ENCODE data around the gene SLC9A5.

The SLC9A5 gene

GRCh38 chr16:67282447-67282805, 33.6 kb downstream of the SLC9A5 start:
- DNase-seq, result no peak

DNA sequence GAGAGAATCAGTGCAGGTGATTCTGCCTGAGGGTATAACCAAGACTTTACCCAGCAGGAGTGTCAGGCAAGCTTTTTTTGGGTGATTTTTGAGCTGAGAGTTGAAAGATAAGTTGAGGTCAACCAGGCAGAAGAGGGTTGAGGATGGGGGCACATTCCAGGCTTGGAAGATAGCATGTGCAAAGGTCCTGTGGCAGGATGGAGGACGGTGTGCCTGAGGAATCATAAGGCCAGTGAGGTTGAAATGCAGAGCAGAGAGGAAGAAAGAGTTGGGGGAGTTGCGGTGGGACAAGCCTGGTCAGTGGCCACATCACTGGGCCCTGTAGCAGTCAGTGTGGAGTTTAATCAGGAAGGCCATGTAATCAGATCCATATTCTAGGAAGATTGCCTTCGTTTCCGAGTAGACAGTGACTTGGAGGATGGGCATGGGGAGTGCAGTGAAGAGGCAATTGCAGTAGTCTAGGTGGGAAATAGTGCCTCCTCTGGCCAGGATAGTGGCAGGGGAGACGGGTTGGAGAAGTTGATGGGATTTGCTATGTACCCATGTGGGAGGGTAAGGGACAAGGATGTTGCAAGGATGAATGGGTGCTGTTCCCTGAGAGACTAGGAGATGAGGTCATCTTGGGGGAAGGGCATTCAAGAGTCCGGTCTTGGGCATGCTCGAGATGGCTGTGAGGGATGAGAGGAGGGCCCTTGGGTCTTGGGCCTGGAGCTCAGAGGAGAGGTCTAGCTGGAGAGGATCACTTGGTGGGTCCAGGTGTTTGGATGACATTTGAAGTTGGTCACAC, 34.5 kb downstream of the SLC9A5 start:
- DNase-seq, result no peak

GRCh38 chr16:67283826-67284555, 35.2 kb downstream of the SLC9A5 start:
- no peak for DNase-seq

DNA sequence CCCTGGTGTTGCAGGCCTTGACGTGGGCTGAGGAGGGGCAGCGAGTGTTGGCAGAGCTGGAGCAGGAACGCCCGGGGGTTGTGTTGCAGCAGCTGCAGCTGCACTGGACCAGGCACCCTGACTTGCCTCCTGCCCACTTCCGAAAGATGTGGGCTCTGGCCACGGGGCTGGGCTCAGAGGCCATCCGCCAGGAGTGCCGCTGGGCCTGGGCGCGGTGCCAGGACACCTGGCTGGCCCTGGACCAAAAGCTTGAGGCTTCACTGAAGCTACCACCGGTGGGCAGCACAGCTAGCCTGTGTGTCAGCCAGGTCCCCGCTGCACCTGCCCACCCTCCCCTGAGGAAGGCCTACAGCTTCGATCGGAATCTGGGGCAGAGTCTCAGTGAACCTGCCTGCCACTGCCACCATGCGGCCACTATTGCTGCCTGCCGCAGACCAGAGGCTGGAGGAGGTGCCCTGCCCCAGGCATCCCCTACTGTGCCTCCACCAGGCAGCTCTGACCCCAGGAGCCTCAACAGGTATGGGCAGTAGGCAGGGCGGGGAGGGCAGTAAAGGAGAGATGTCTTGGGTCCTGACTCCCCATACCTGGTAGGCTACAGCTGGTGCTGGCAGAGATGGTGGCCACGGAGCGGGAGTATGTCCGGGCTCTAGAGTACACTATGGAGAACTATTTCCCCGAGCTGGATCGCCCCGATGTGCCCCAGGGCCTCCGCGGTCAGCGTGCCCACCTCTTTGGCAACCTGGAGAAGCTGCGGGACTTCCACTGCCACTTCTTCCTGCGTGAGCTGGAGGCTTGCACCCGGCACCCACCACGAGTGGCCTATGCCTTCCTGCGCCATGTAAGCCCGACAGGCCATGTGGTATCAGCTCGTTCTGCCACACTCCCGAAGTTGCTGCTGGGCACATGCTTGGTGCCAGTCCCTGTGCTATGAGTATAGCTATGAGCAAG, 36.2 kb downstream of the SLC9A5 start:
- DNase-seq, result no peak

GRCh38 chr16:67286441-67287235, 37.9 kb downstream of the SLC9A5 start:
- DNase-seq, result no peak

DNA sequence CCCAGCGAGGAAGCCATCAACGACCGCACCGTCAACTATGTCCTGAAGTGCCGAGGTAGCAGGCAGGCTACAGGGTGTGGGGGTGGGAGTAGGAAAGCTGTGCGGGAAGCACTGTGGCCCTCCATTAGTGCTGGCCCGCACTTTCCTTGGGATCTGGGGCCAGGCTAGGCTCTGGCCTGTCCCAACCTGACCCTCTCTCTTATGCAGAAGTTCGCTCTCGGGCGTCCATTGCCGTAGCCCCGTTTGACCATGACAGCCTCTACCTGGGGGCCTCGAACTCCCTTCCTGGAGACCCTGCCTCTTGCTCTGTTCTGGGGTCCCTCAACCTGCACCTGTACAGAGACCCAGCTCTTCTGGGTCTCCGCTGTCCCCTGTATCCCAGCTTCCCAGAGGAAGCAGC, 39.2 kb downstream of the SLC9A5 start:
- DNase-seq, result no peak

- no peak for DNase-seq
These were observed 42.7 kb downstream of the SLC9A5 start for GRCh38 chr16:67291461-67291860.

GRCh38 chr16:67294171-67294757, 45.5 kb downstream of the SLC9A5 start:
- DNase-seq, result no peak

GRCh38 chr16:67294938-67295361, 46.2 kb downstream of the SLC9A5 start:
- DNase-seq, result no peak

DNA sequence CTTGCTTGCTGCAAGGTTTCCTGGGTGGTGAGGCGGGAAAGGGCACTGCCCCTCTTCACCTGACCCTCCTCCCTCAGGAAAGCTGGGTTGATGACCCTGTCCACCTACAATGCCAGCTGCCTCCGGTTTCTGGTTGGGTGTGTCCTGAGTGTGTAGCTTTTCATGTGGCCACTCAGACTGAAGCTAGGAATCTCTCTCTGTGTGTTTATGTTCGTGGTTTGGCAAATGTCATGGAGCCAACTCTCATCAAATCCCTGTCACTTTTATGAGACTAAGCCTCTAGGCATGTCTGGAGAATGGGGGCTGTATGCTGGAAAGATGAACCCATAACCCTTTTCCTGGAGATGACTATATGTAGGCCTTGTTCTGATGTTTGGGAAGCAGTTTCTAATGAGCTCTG, 47.6 kb downstream of the SLC9A5 start:
- DNase-seq, result no peak

GRCh38 chr16:67298277-67298676, 49.5 kb downstream of the SLC9A5 start:
- no peak for DNase-seq

GRCh38 chr16:67299269-67299668, 50.5 kb downstream of the SLC9A5 start:
- DNase-seq, result no peak

GRCh38 chr16:67301080-67301782, 52.5 kb downstream of the SLC9A5 start:
- DNase-seq, result no peak

GRCh38 chr16:67302076-67302475, 53.3 kb downstream of the SLC9A5 start:
- DNase-seq, result no peak

GRCh38 chr16:67302970-67303369, 54.2 kb downstream of the SLC9A5 start:
- DNase-seq, result peak; percentile 24

DNA sequence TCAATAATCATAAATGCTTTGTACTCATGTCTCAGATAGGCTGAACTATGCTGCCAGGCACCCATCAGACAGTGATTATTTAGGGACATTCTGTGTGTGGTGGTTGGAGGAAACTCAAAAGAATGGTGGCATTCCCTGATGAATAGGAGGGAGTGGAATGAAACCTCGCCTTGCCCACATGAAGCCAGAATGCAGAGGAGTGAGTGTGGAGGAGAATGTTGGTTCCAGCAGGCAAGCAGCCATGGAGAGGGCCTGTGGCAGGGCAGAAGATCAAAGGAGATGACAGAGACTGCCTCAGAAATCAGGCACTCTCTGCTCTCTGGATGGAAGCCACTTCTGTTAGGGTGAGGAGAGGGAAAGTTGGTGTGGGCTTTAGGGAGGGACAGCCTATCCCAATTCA, 55.2 kb downstream of the SLC9A5 start:
- DNase-seq, result no peak

- no peak for DNase-seq
These were observed 56.7 kb downstream of the SLC9A5 start for GRCh38 chr16:67305216-67306071.

DNA sequence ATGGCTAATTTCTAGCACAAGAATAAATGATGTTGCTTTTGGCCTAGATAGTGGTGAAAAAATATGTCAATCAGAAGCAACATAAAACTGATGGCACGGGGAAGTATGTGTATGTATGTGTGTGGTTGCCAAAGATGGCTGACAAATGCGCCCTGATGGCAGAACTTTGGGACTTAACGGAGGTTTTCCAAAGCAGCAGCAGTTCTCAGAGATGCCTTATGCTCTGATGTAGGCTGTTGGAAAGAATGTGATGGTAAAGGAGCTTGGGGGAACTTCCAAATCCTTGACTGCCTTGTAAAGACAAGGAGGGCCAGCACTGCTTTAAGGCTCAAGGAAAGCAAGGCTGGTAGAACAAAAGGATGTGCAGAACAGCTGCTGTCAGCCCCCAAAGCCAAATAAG, 61.8 kb downstream of the SLC9A5 start:
- DNase-seq, result no peak

DNA sequence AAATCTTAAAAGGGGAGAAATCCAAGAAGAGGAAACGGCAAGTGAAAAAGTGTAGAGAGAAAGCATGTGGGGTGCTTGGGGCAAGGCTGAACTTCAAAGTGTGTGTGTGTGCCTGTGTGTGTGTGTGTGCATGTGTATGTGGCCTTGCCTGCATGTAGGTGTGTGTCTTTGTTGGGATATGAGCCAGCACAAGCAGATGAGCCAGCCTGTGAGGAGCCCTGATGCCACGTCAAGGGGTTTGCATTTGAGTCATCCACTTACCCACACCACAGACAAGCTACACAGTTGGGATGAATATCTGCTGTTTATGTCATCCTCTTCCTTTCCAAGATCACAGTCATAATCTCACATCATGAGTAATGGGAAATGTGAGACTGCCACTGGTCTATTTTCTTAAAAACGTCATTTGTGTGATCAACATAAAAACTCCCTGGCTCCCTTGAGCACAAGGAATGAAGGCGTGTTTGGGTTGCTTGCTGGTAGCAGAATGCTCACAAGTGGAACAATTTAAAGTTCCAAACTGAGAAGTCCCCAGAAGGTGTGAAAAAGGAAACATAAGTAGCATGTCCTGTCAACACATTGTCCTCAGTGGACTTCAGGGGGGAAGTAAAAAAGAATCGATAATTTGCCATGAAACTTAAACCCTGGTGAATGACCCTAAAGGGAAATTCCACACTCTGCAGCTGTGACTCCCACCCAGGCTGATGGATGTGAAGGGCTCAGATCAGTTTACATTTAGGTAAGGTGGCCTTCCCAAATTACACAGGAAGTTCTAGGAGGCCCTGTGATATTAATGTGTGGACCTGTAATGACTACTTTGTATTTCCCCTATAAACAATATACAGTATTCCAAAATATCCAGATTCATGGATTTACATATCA, 63.1 kb downstream of the SLC9A5 start:
- DNase-seq, result peak; percentile 13

Measured in hematopoietic multipotent progenitor cell treated with erythropoietin and hydrocortisone succinate and interleukin-3 and kit ligand, for 8 days (in vitro differentiated cells).